Esophagus squamous epithelium (tissue), 4 donors: ENCODE measurements around the gene APOBEC3H.

Experiments
- POLR2A ChIP-seq, 4 donors: fragments of 450-650 bp; IDR thresholded peaks; one replicate each; pipeline ENCODE4 v1.6.1; 2017; ENCODE audit warnings: antibody characterized with exemption in 4 of 4, mild to moderate bottlenecking in 4 of 4, moderate library complexity in 3 of 4
- TF ChIP-seq, protein P1 (sequence below), 6 experiments: fragments of 450-650 bp in 4 of 6; fragments of 200-600 bp in 2 of 6; sonication (generic) in 2 of 6; IDR thresholded peaks; one replicate each; pipeline ENCODE4 v1.5.1; 2016 to 2019; ENCODE audit warnings: antibody characterized with exemption in 6 of 6, mild to moderate bottlenecking in 4 of 6, moderate library complexity in 4 of 6

DNA sequence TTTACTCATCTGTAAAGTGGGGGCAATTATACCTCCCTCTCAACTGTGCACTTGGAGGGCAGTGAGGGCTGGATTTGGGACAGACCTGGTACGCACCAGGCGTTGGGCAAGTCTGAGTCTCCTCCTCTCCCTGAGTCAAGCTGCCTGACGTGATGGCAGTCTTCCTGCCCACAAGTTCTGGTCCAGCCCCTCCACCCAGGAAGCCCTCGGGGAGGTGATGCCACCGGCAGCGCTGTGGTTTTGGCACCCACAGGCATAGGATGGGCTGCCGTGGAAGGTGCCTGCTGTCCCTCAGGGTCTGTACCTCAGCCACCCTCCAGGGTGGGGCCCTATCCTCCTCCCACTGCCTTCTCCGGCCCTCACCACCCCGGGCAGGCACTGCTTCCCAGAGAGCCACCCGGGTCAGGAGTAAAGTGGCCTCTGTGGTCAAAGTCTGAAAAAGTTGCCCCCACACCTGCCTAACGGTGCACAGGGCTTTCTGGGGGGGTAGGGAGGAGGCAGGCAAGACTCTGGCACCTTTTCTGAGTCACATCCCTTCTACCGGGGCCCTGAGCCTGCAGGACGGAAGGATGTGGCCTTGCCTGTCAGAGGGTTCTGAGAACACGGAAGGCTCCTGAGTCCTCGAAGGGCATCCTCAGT is 6.5 kb upstream of the APOBEC3H start:
- TF ChIP-seq, protein P1, sequence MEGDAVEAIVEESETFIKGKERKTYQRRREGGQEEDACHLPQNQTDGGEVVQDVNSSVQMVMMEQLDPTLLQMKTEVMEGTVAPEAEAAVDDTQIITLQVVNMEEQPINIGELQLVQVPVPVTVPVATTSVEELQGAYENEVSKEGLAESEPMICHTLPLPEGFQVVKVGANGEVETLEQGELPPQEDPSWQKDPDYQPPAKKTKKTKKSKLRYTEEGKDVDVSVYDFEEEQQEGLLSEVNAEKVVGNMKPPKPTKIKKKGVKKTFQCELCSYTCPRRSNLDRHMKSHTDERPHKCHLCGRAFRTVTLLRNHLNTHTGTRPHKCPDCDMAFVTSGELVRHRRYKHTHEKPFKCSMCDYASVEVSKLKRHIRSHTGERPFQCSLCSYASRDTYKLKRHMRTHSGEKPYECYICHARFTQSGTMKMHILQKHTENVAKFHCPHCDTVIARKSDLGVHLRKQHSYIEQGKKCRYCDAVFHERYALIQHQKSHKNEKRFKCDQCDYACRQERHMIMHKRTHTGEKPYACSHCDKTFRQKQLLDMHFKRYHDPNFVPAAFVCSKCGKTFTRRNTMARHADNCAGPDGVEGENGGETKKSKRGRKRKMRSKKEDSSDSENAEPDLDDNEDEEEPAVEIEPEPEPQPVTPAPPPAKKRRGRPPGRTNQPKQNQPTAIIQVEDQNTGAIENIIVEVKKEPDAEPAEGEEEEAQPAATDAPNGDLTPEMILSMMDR (IDR thresholded peaks at IDR 0.05): no peak
- no peak for TF ChIP-seq POLR2A (IDR thresholded peaks at IDR 0.05)
